HEK293 (cell line): Measurements from ENCODE around the gene MORF4L1.
A peak's percentile ranks its signal among the peaks of the same experiment; 100 is the strongest.

Source experiments
- CTCF ChIA-PET: fragments of 350-600 bp; formaldehyde crosslinking; extraction: SDS; loops from one replicate; lab custom pipeline; 2021; ENCODE audit warnings: antibody characterized with exemption; lab: Yijun Ruan, JAX
- POLR2A ChIA-PET: fragments of 300-600 bp; formaldehyde crosslinking; extraction: SDS; loops from one replicate; lab custom pipeline; 2020; ENCODE audit warnings: antibody characterized with exemption, inconsistent platforms; lab: Yijun Ruan, JAX
- H3K27ac ChIP-seq: fragments of 200-500 bp; sonication (Bioruptor generic); 2 replicates; pipeline ENCODE4 v1.5.1; 2014; ENCODE audit warnings: low read depth, low read length, control low read depth, inconsistent platforms; ENCODE audit errors: extremely low read depth
- H3K36me3 ChIP-seq, 2 experiments: fragments of 200-500 bp in 1 of 2; sonication (Bioruptor generic) in 1 of 2; 1 replicate in 1 of 2; 2 replicates in 1 of 2; pipeline ENCODE4 v1.5.1; 2014 to 2017; ENCODE audit warnings: inconsistent platforms in 2 of 2, low read length in 2 of 2; ENCODE audit not compliant: control insufficient read depth in 2 of 2, insufficient read depth in 1 of 2
- H3K4me1 ChIP-seq: fragments of 200-500 bp; sonication (Bioruptor generic); 2 replicates; pipeline ENCODE4 v1.5.1; 2014; ENCODE audit warnings: mild to moderate bottlenecking, low read length, inconsistent platforms; ENCODE audit not compliant: control insufficient read depth, insufficient read depth
- H3K4me3 ChIP-seq: 2 replicates; pipeline ENCODE4 v1.5.1; 2011; ENCODE audit warnings: low read depth, mild to moderate bottlenecking, control low read depth, low read length, moderate library complexity
- H3K9me3 ChIP-seq: fragments of 200-500 bp; sonication (Bioruptor generic); 2 replicates; pipeline ENCODE4 v1.5.1; 2014; ENCODE audit warnings: low read depth, low read length, inconsistent platforms; ENCODE audit not compliant: control insufficient read depth, insufficient read depth
- CTCF ChIP-seq: fragments of 450-650 bp; formaldehyde crosslinking; IDR thresholded peaks from 2 replicates; pipeline ENCODE4 v1.5.1; 2016; ENCODE audit warnings: missing biosample characterization, missing genetic modification characterization
- GLIS1 ChIP-seq: fragments of 450-650 bp; formaldehyde crosslinking; IDR thresholded peaks from 2 replicates; pipeline ENCODE4 v1.5.1; 2016; ENCODE audit warnings: missing biosample characterization, missing genetic modification characterization
- OSR2 ChIP-seq: fragments of 450-650 bp; formaldehyde crosslinking; IDR thresholded peaks from 2 replicates; pipeline ENCODE4 v1.5.1; 2016; ENCODE audit warnings: missing biosample characterization, missing genetic modification characterization
- PRDM1 ChIP-seq: fragments of 450-650 bp; formaldehyde crosslinking; IDR thresholded peaks from 2 replicates; pipeline ENCODE4; 2016; ENCODE audit warnings: missing biosample characterization, missing genetic modification characterization
- PRDM4 ChIP-seq: fragments of 450-650 bp; formaldehyde crosslinking; IDR thresholded peaks from 2 replicates; pipeline ENCODE4 v1.5.1; 2017; ENCODE audit warnings: missing biosample characterization, missing genetic modification characterization
- REST ChIP-seq: fragments of 450-650 bp; formaldehyde crosslinking; IDR thresholded peaks from 2 replicates; pipeline ENCODE4 v1.5.1; 2016; ENCODE audit warnings: missing biosample characterization, missing genetic modification characterization
- TRIM28 ChIP-seq: IDR thresholded peaks from 2 replicates; pipeline ENCODE4 v1.6.1; 2011; ENCODE audit warnings: low read length, control low read depth, borderline replicate concordance
- YY2 ChIP-seq: fragments of 450-650 bp; formaldehyde crosslinking; IDR thresholded peaks from 2 replicates; pipeline ENCODE4 v1.5.1; 2016; ENCODE audit warnings: missing biosample characterization, missing genetic modification characterization
- ZNF146 ChIP-seq: fragments of 450-650 bp; formaldehyde crosslinking; IDR thresholded peaks from 2 replicates; pipeline ENCODE4 v1.5.1; 2016; ENCODE audit warnings: missing biosample characterization, missing genetic modification characterization
- ZNF16 ChIP-seq: fragments of 450-650 bp; formaldehyde crosslinking; IDR thresholded peaks from 2 replicates; pipeline ENCODE4 v1.5.1; 2016; ENCODE audit warnings: low read depth, missing biosample characterization, missing genetic modification characterization
- ZNF202 ChIP-seq: fragments of 450-650 bp; formaldehyde crosslinking; IDR thresholded peaks from 2 replicates; pipeline ENCODE4 v1.5.1; 2016; ENCODE audit warnings: missing biosample characterization, missing genetic modification characterization, borderline replicate concordance
- ZNF211 ChIP-seq: fragments of 450-650 bp; formaldehyde crosslinking; IDR thresholded peaks from 2 replicates; pipeline ENCODE4 v1.5.1; 2016; ENCODE audit warnings: low read depth, missing biosample characterization, missing genetic modification characterization
- ZNF214 ChIP-seq: fragments of 450-650 bp; formaldehyde crosslinking; IDR thresholded peaks from 2 replicates; pipeline ENCODE4 v1.5.1; 2017; ENCODE audit warnings: missing biosample characterization, mild to moderate bottlenecking, missing genetic modification characterization, borderline replicate concordance
- ZNF24 ChIP-seq: fragments of 450-650 bp; formaldehyde crosslinking; IDR thresholded peaks from 2 replicates; pipeline ENCODE4 v1.5.1; 2016; ENCODE audit warnings: missing biosample characterization, missing genetic modification characterization
- ZNF280D ChIP-seq: fragments of 450-650 bp; formaldehyde crosslinking; IDR thresholded peaks from 2 replicates; pipeline ENCODE4 v1.5.1; 2016; ENCODE audit warnings: missing biosample characterization, missing genetic modification characterization
- ZNF324 ChIP-seq: fragments of 450-650 bp; formaldehyde crosslinking; IDR thresholded peaks from 2 replicates; pipeline ENCODE4 v1.5.1; 2016; ENCODE audit warnings: missing biosample characterization, missing genetic modification characterization
- ZNF354C ChIP-seq: fragments of 450-650 bp; formaldehyde crosslinking; IDR thresholded peaks from 2 replicates; pipeline ENCODE4 v1.5.1; 2016; ENCODE audit warnings: missing biosample characterization, missing genetic modification characterization, low read depth, borderline replicate concordance
- ZNF366 ChIP-seq: fragments of 450-650 bp; formaldehyde crosslinking; conservative IDR thresholded peaks from 2 replicates; pipeline ENCODE4 v1.5.1; 2016; ENCODE audit warnings: missing biosample characterization, missing genetic modification characterization
- ZNF544 ChIP-seq: fragments of 450-650 bp; formaldehyde crosslinking; IDR thresholded peaks from 2 replicates; pipeline ENCODE4 v1.5.0; 2017; ENCODE audit warnings: missing biosample characterization, missing genetic modification characterization
- ZNF768 ChIP-seq: fragments of 450-650 bp; formaldehyde crosslinking; IDR thresholded peaks from 2 replicates; pipeline ENCODE4 v1.5.1; 2018; ENCODE audit warnings: missing biosample characterization, mild to moderate bottlenecking, missing genetic modification characterization
- ZNF776 ChIP-seq: fragments of 450-650 bp; formaldehyde crosslinking; IDR thresholded peaks from 2 replicates; pipeline ENCODE4 v1.5.0; 2017; ENCODE audit warnings: missing biosample characterization, missing genetic modification characterization, borderline replicate concordance
- ZNF792 ChIP-seq: fragments of 450-650 bp; formaldehyde crosslinking; IDR thresholded peaks from 2 replicates; pipeline ENCODE4 v1.5.1; 2016; ENCODE audit warnings: missing biosample characterization, missing genetic modification characterization
- ZSCAN5A ChIP-seq: fragments of 450-650 bp; formaldehyde crosslinking; IDR thresholded peaks from 2 replicates; pipeline ENCODE4 v1.5.1; 2016; ENCODE audit warnings: missing biosample characterization, missing genetic modification characterization

The MORF4L1 gene

GRCh38 chr15:78916088-78916487 lies 43.4 kb downstream of the MORF4L1 start:
- POLR2A ChIA-PET: no interaction called here

GRCh38 chr15:78917888-78918287 lies 45.2 kb downstream of the MORF4L1 start:
- Histone ChIP-seq H3K4me3 (no peak overlapping the region), H3K4me1 (no peaks in the 10 kb centered on the region), H3K27ac (no peak overlapping the region), H3K9me3 (no peaks in the 10 kb centered on the region), H3K36me3 (peaks cover 44 to 46% of the 10 kb centered on the region in 2 experiments)
- CTCF ChIA-PET: no interaction called here
- POLR2A ChIA-PET: interaction anchor here (0.7 kb wide), 1 partner anchor 228 kb away, joined by 8 read pairs; no protein-coding TSS in a partner anchor
- TF ChIP-seq ZNF544 (no peak), ZNF202 (no peak), ZNF792 (tag by site-specific recombination) (no peak), ZNF324 (tag by site-specific recombination) (no peak), ZNF214 (tag by site-specific recombination) (no peak), ZNF211 (tag by site-specific recombination) (no peak), REST (tag by site-specific recombination) (no peak), ZNF280D (tag by site-specific recombination) (no peak), ZNF768 (no peak), ZNF354C (tag by site-specific recombination) (no peak), PRDM4 (no peak), PRDM1 (no peak), ZSCAN5A (no peak), ZNF146 (no peak), ZNF366 (tag by site-specific recombination) (no peak), ZNF16 (tag by site-specific recombination) (no peak), YY2 (tag by site-specific recombination) (no peak)

More at GRCh38 chr15:78916088-78916487, 43.4 kb downstream of the MORF4L1 start:
- H3K27ac ChIP-seq: peak overlapping the region; percentile 31; the same call in 1 of the 2 replicates
- no peak for TF ChIP-seq ZNF776
- no peak for TF ChIP-seq CTCF
- no peak for TF ChIP-seq TRIM28
- TF ChIP-seq ZNF24 (tag by site-specific recombination): no peak
- no peak for TF ChIP-seq OSR2 (tag by site-specific recombination)
- no peak for TF ChIP-seq GLIS1 (tag by site-specific recombination)
- CTCF ChIA-PET: interaction anchor here (2.6 to 3.5 kb wide), 2 partner anchors 64 to 268 kb away, joined by 18 to 19 read pairs; no protein-coding TSS in a partner anchor
- no peaks in the 10 kb centered on the region for H3K9me3 ChIP-seq
- H3K4me3 ChIP-seq: no peak overlapping the region
- H3K36me3 ChIP-seq: peaks cover 41 to 50% of the 10 kb centered on the region in 2 experiments
- H3K4me1 ChIP-seq: no peaks in the 10 kb centered on the region
